GM10266 (cell line): ENCODE results near the gene HAO2.

ENCODE experiments used
- DNase-seq: peaks from one replicate; pipeline ENCODE4 v3.0.0; 2012; ENCODE audit errors: extremely low spot score
- CTCF ChIP-seq: IDR thresholded peaks from 2 replicates; pipeline ENCODE4 v1.5.1; 2012; ENCODE audit warnings: mild to moderate bottlenecking, low read depth; ENCODE audit not compliant: control insufficient read depth, insufficient read depth; ENCODE audit errors: missing control alignments

HAO2 gene

GRCh38 chr1:119414950-119415349 lies 46.4 kb downstream of the HAO2 start, which contains the start of gene HSD3B2:
HSD3B2 (plus strand) TSS chr1:119415150; CDS start chr1:119415420, 270 bp downstream.
- DNase-seq = no peak
- TF ChIP-seq CTCF = no peak

GRCh38 chr1:119416006-119416640 lies 47.5 kb downstream of the HAO2 start:
- TF ChIP-seq CTCF = no peak
- DNase-seq = no peak

GRCh38 chr1:119419109-119419508 lies 50.5 kb downstream of the HAO2 start:
- TF ChIP-seq CTCF = no peak
- DNase-seq = no peak

GRCh38 chr1:119420638-119421037 lies 52.1 kb downstream of the HAO2 start:
- DNase-seq = no peak

GRCh38 chr1:119422631-119423030 lies 54.0 kb downstream of the HAO2 start:
- DNase-seq = no peak
- TF ChIP-seq CTCF = no peak

More at GRCh38 chr1:119420638-119421037, 52.1 kb downstream of the HAO2 start:
- TF ChIP-seq CTCF = no peak

GRCh38 chr1:119428991-119429390 lies 60.4 kb downstream of the HAO2 start:
- no peak for TF ChIP-seq CTCF

GRCh38 chr1:119429687-119430086 lies 61.1 kb downstream of the HAO2 start:
- TF ChIP-seq CTCF = no peak

More at GRCh38 chr1:119428991-119429390, 60.4 kb downstream of the HAO2 start:
- no peak for DNase-seq

More at GRCh38 chr1:119429687-119430086, 61.1 kb downstream of the HAO2 start:
- DNase-seq = no peak
